GM10248 (cell line): ENCODE measurements around the gene DUSP14.

Experiments
- CTCF ChIA-PET: fragments of 300-600 bp; sonication (Branson Sonifier 250); formaldehyde crosslinking; extraction: SDS; loops from one replicate; lab custom pipeline; 2021; ENCODE audit warnings: antibody characterized with exemption; lab: Yijun Ruan, JAX
- POLR2A ChIA-PET: fragments of 350-650 bp; sonication (Branson Sonifier 250); formaldehyde crosslinking; extraction: SDS; loops from one replicate; lab custom pipeline; 2020; ENCODE audit warnings: antibody characterized with exemption; lab: Yijun Ruan, JAX
- DNase-seq: peaks from one replicate; pipeline ENCODE4 v3.0.0; 2012; ENCODE audit errors: extremely low spot score
- TF ChIP-seq, protein P1 (sequence below): IDR thresholded peaks from 2 replicates; pipeline ENCODE4 v1.5.1; 2012; ENCODE audit warnings: mild to moderate bottlenecking, low read depth; ENCODE audit errors: extremely low read depth, missing control alignments, control extremely low read depth

DUSP14 gene

DNA sequence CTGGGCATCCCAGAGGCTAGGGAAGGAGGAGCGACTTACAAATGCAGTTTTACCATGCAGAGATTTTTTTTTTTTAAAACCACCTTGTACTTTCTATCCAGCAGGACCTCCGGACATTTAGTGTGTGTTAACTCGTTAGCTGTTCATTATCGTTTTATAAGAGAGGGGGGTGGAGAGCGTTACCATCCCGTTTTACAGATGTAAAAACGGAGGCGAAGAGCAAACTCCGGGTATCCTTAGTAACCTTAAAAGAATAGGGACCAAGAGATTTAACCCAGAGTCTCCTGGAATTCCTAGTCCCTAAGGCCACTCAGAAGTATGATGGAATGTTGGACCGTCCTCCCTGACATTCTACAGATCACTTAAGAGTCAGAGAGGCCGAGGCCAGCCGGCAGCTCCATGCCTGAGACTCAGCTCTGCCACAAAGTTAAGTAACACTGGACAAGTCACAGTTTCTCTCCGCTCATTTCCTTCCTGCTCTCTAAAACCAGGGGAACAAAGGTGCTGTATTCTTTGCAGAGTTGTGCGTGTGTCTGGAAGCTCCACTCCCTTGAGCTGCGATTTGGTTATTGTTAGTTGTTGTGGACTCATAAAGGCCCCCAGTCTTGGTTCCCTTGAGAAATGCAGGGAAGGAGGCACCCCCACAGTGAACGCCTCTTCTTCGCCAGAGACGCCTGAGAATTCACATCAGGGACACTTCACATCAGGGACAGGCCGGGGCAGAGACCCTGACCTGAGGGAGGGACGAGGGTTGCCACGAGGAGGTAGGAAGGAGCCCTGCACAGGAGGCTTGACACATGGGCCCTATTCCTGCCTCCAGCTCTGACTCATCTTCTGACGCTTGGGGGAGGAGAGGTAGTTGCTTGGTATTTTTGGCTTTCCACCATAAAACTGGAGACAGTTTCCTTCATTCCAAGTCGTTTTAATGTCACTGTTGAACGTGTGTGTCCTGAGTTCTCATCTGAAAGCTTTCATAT, 1.2 kb downstream of the DUSP14 start:
- TF ChIP-seq, protein P1, sequence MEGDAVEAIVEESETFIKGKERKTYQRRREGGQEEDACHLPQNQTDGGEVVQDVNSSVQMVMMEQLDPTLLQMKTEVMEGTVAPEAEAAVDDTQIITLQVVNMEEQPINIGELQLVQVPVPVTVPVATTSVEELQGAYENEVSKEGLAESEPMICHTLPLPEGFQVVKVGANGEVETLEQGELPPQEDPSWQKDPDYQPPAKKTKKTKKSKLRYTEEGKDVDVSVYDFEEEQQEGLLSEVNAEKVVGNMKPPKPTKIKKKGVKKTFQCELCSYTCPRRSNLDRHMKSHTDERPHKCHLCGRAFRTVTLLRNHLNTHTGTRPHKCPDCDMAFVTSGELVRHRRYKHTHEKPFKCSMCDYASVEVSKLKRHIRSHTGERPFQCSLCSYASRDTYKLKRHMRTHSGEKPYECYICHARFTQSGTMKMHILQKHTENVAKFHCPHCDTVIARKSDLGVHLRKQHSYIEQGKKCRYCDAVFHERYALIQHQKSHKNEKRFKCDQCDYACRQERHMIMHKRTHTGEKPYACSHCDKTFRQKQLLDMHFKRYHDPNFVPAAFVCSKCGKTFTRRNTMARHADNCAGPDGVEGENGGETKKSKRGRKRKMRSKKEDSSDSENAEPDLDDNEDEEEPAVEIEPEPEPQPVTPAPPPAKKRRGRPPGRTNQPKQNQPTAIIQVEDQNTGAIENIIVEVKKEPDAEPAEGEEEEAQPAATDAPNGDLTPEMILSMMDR: no peak
- ChIA-PET CTCF (interaction anchor here (1.0 to 2.1 kb wide), 7 partner anchors 8 to 151 kb away, joined by 3 to 9 read pairs (median 3); no protein-coding TSS in a partner anchor), POLR2A (interaction anchor here (0.8 kb wide), 1 partner anchor 12 kb away, joined by 3 read pairs; no protein-coding TSS in a partner anchor)
- no peak for DNase-seq

DNA sequence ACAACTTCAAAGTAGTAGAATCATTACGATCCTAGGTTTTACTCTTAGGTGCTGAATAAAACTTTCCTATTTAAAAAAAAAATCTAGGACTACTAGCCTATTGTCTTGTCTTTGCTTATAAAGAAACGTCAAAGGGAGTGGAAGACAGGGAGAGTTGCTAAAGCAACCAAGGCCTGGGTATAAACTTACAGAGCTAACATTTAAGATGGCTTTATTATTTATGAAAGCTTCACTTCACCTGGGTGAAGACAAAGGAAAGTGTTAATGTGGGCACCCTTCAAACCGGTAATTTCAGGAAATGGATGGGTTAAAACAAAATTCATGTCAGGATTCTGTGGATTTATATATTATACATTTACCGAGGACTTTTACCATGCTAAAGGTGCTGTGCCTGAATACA, 2.5 kb downstream of the DUSP14 start:
- no peak for DNase-seq
- ChIA-PET POLR2A (no interaction called here), CTCF (interaction anchor here (1.3 to 2.1 kb wide), 3 partner anchors 9 to 31 kb away, joined by 3 to 9 read pairs (median 3); no protein-coding TSS in a partner anchor)
- TF ChIP-seq, protein P1: no peak

DNA sequence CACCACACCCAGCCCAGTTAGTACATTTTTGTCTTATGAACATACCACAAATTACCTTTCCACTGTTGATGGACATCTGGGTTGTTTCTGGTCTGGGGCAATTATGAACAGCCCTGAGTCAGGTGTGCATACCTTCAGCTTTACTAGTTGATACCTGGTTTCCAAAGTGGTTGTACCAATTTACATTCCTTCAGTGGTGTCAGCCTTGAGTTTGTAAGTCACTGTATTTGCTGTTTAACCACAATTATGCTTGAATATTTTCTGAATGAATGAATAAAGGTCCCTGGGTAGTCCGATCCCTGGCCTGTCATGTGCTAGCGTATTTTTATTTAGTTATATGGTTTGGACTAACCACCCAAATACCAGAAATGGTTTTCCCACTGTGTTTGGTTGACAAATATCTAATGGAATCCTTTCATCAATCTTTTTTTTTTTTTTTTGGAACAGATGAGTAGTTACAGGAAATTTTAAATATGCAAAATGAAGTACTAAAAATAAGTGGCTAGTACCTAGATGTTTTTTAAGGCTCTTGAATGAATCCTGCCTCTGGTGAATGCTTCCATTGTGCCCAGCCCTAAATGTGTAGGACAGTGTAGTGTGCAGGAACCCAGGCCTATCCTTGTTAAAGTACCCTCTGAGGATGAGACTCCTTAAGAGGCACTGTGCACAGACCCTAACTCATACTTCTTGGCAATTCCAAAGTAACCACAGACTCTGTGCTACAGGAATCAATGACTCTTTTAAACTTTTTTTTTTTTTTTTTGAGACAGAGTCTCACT, 3.7 kb downstream of the DUSP14 start:
- TF ChIP-seq, protein P1: no peak
- ChIA-PET CTCF (no interaction called here), POLR2A (no interaction called here)
- DNase-seq: no peak

DNA sequence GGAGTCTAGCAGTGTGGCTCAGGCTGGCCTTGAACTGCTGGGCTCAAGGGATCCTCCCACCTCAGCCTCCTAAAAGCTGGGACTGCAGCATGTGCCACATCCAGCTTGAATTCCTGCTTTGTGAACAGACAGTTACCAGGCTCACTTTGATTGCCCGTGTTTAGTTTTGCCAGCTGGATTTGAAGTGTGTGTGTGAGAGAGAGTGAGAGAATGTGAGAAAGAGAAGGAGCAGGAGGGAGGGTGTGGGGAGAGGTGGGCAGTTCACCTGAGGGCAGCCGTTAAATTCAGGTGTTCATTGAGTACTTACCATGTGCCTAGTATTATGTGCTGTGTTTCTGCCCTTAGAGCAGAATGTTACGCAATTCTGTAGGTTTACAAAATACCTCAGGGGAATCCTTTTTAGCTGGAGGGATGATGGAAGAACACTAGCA, 4.7 kb downstream of the DUSP14 start:
- no peak for DNase-seq
- ChIA-PET POLR2A (no interaction called here), CTCF (interaction anchor here (0.6 to 1.2 kb wide), 5 partner anchors 13 to 90 kb away, joined by 3 to 5 read pairs (median 3); no protein-coding TSS in a partner anchor)
- TF ChIP-seq, protein P1: no peak

DNA sequence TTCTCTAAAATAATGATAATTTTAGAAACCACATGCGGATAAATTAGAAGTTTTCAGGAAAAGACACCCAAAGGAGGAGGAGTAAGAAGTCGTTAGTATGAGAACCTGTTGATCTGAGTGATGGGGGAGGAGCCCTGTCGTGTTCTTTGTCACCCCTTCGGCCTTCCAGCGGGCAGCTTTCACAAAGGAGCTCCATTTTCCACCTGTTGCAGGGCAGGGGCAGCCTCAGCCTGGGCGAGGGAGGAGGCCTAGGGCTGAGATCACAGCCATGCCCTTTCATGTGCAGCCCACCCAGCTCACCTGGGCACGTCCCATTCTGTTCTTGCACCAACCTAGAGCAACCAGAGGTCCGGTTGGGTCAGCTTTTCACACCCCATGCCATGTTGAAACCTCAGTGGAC, 5.3 kb downstream of the DUSP14 start:
- DNase-seq: no peak
- CTCF ChIA-PET: interaction anchor here (0.6 to 1.2 kb wide), 5 partner anchors 13 to 91 kb away, joined by 3 to 5 read pairs (median 3); no protein-coding TSS in a partner anchor
- POLR2A ChIA-PET: no interaction called here
- TF ChIP-seq, protein P1: no peak

DNA sequence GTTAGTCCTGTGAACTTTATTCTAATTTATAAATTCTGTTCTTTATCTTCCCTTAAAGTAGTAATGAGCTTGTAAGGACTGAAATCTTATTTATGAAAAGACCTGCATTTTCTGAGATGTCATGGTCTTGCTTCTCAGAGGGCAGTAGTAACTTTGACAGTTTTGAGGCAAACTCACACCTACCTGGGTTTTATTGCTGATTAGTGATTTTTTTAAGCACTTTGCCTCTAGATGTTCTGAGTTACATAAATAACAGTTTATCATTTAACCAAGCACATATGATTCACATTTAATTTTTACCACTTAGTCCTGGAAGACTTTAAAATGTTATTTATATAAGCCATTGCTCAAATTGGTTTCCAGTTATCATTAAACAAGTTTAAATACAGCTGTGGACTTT, 10.7 kb downstream of the DUSP14 start:
- ChIA-PET POLR2A (no interaction called here), CTCF (interaction anchor here (1.3 kb wide), 1 partner anchor 14 kb away, joined by 3 read pairs; no protein-coding TSS in a partner anchor)
- DNase-seq: no peak
- TF ChIP-seq, protein P1: no peak
